Measurements from ENCODE around the gene SHISAL2A.

- TF ChIP-seq CTCF (IDR thresholded peaks at IDR 0.05; ENCODE audit: extremely low read depth in 1 of 2, insufficient read depth in 1 of 2, low read depth in 1 of 2, low read length in 2 of 2) (no peak), POLR2A (IDR thresholded peaks at IDR 0.05; ENCODE audit: low read depth, low read length) (no peak), EZH2 (IDR thresholded peaks at IDR 0.05; ENCODE audit: borderline replicate concordance, low read depth, low read length, severe bottlenecking) (no peak), GATA2 (IDR thresholded peaks at IDR 0.05; ENCODE audit: insufficient read depth, insufficient read length, low read depth, low read length) (no peak), MYC (IDR thresholded peaks at IDR 0.05; ENCODE audit: low read depth, low read length) (no peak), JUN (IDR thresholded peaks at IDR 0.05; ENCODE audit: borderline replicate concordance, insufficient read depth, insufficient read length, low read depth) (no peak), MAX (IDR thresholded peaks at IDR 0.05; ENCODE audit: insufficient read depth, insufficient read length) (no peak)
These were observed 3.7 kb upstream of the SHISAL2A start for GRCh38 chr1:52629325-52629643.

Data from endothelial cell of umbilical vein (primary cell).